GM12878 (cell line): ENCODE data around the gene AHCY. TPM values are rescaled to one million over a fixed set of nuclear protein-coding genes. Genes with fewer than 3 reads are reported as not detected.

ENCODE experiments used
- ATAC-seq: fragments of 200-7000 bp; cut with Tn5 transposase; 3 replicates; pipeline ENCODE4 v1.9.1; 2020; ENCODE audit warnings: mild to moderate bottlenecking, moderate library complexity
- BruUV-seq: library from RNA; stranded (reverse); fragments of 400-500 nt; replicated peaks from 2 replicates; lab custom pipeline; 2021; lab: Mats Ljungman, UMichigan
- CTCF ChIA-PET: fragments of 300-600 bp; sonication (Branson Sonifier 250); formaldehyde crosslinking; extraction: SDS; loops from one replicate; lab custom pipeline; 2021; ENCODE audit warnings: inconsistent platforms; lab: Yijun Ruan, JAX
- POLR2A ChIA-PET: fragments of 350-600 bp; formaldehyde crosslinking; extraction: SDS; loops from one replicate; lab custom pipeline; 2021; ENCODE audit warnings: inconsistent platforms; lab: Charles Lee
- RAD21 ChIA-PET: fragments of 300-600 bp; sonication (Branson Sonifier 250); formaldehyde crosslinking; loops from one replicate; lab custom pipeline; 2023; ENCODE audit warnings: antibody characterized with exemption; ENCODE audit not compliant: unreplicated experiment; lab: Charles Lee
- SMC1A ChIA-PET: fragments of 300-600 bp; sonication (Branson Sonifier 250); formaldehyde crosslinking; loops from one replicate; lab custom pipeline; 2023; ENCODE audit not compliant: unreplicated experiment, uncharacterized antibody; lab: Charles Lee
- DNase-seq: peaks from one replicate; pipeline ENCODE4 v3.0.0-alpha.2; 2011; ENCODE audit warnings: low read depth, low spot score
- FAIRE-seq: peaks from 3 replicates; lab custom pipeline; 2011; peaks lifted over from hg19 to GRCh38; lab: Jason Lieb, UNC
- H2AFZ ChIP-seq: 2 replicates; pipeline ENCODE4 v1.6.0; 2011; ENCODE audit warnings: low read depth, low read length, control low read depth; ENCODE audit not compliant: control insufficient read depth
- H3K27ac ChIP-seq: 2 replicates; pipeline ENCODE4 v1.5.1; 2011; ENCODE audit warnings: control low read depth; ENCODE audit not compliant: control insufficient read depth, insufficient read depth
- H3K27me3 ChIP-seq, 2 experiments: replicated peaks in 1 of 2; 2 replicates each; pipeline versions ENCODE4 v1.6.0 to v1.6.1; 2011; ENCODE audit warnings: low read length in 1 of 2; ENCODE audit not compliant: control insufficient read depth in 2 of 2, insufficient read depth in 2 of 2
- H3K36me3 ChIP-seq, 2 experiments: 2 replicates each; pipeline ENCODE4 v1.5.1; 2011; ENCODE audit warnings: low read length in 1 of 2; ENCODE audit not compliant: control insufficient read depth in 2 of 2, insufficient read depth in 2 of 2
- H3K4me1 ChIP-seq: 2 replicates; pipeline ENCODE4 v1.6.1; 2011; ENCODE audit warnings: mild to moderate bottlenecking, low read length, moderate library complexity, mixed read lengths; ENCODE audit not compliant: control insufficient read depth, insufficient read depth
- H3K4me2 ChIP-seq: 2 replicates; pipeline ENCODE4 v1.6.0; 2011; ENCODE audit warnings: control low read depth; ENCODE audit not compliant: control insufficient read depth, insufficient read depth
- H3K4me3 ChIP-seq: fragments of 200-600 bp; sonication (generic); 2 replicates; pipeline ENCODE4 v1.5.1; 2016
- H3K79me2 ChIP-seq: 2 replicates; pipeline ENCODE4 v1.6.0; 2011; ENCODE audit warnings: low read length; ENCODE audit not compliant: control insufficient read depth, insufficient read depth
- H3K9ac ChIP-seq: 2 replicates; pipeline ENCODE4 v1.8.0; 2011; ENCODE audit warnings: low read length, control low read depth, mixed read lengths; ENCODE audit not compliant: control insufficient read depth, insufficient read depth
- H3K9me3 ChIP-seq: replicated peaks from 3 replicates; pipeline ENCODE4 v1.5.1; 2011; ENCODE audit warnings: mild to moderate bottlenecking, low read length; ENCODE audit not compliant: control insufficient read depth, insufficient read depth
- H4K20me1 ChIP-seq: 2 replicates; pipeline ENCODE4 v1.6.0; 2011; ENCODE audit not compliant: control insufficient read depth, insufficient read depth
- E4F1 ChIP-seq: fragments of 450-650 bp; IDR thresholded peaks from 2 replicates; pipeline ENCODE4 v1.6.1; 2018; ENCODE audit warnings: borderline replicate concordance, mild to moderate bottlenecking; ENCODE audit not compliant: partially characterized antibody
- IRF4 ChIP-seq: IDR thresholded peaks from 2 replicates; pipeline ENCODE4 v1.6.1; 2011; ENCODE audit warnings: low read depth, low read length
- KLF5 ChIP-seq: fragments of 450-650 bp; IDR thresholded peaks from 2 replicates; pipeline ENCODE4 v1.6.1; 2014; ENCODE audit warnings: mild to moderate bottlenecking; ENCODE audit not compliant: partially characterized antibody
- MAX ChIP-seq: IDR thresholded peaks from 2 replicates; pipeline ENCODE4 v1.6.1; 2012; ENCODE audit warnings: low read depth, low read length, improper control_type of control experiment
- MLLT1 ChIP-seq: fragments of 450-650 bp; IDR thresholded peaks from 2 replicates; pipeline ENCODE4 v1.6.1; 2016; ENCODE audit warnings: mild to moderate bottlenecking
- NKRF ChIP-seq: fragments of 450-650 bp; conservative IDR thresholded peaks from 2 replicates; pipeline ENCODE4 v1.6.1; 2017; ENCODE audit warnings: mild to moderate bottlenecking, moderate library complexity
- SIX5 ChIP-seq: IDR thresholded peaks from 2 replicates; pipeline ENCODE4 v1.6.1; 2011; ENCODE audit warnings: mild to moderate bottlenecking, low read depth, low read length, moderate library complexity; ENCODE audit not compliant: severe bottlenecking
- TARDBP ChIP-seq: IDR thresholded peaks from 2 replicates; pipeline ENCODE4 v1.6.1; 2016; ENCODE audit warnings: borderline replicate concordance
- TCF7 ChIP-seq: IDR thresholded peaks from 2 replicates; pipeline ENCODE4 v1.6.1; 2014; ENCODE audit warnings: antibody characterized with exemption, borderline replicate concordance
- USF1 ChIP-seq: IDR thresholded peaks from 2 replicates; pipeline ENCODE4 v1.6.1; 2011; ENCODE audit warnings: borderline replicate concordance, low read depth, mild to moderate bottlenecking, moderate library complexity, mixed read lengths, low read length; ENCODE audit not compliant: insufficient read depth; ENCODE audit errors: extremely low read length
- YBX1 ChIP-seq: fragments of 450-650 bp; IDR thresholded peaks from 2 replicates; pipeline ENCODE4 v1.6.1; 2016; ENCODE audit warnings: antibody characterized with exemption
- ZBTB11 ChIP-seq: fragments of 450-650 bp; formaldehyde crosslinking; IDR thresholded peaks from 2 replicates; pipeline ENCODE4 v1.5.0; 2022; ENCODE audit warnings: mild to moderate bottlenecking, missing genetic modification characterization
- WGBS: methylation state at CpG from one replicate; pipeline ENCODE4 v1.1.6; 2016; ENCODE audit warnings: low lambda C conversion rate; ENCODE audit not compliant: insufficient replicate concordance, insufficient coverage; ENCODE audit errors: missing lambda C conversion rate; 5-methylcytosine and 5-hydroxymethylcytosine counted together
- in situ Hi-C: fragments of 300-500 bp; cut with MboI; formaldehyde crosslinking; loops from 9 replicates; pipeline ENCODE4 v1.14.3; 2018; ENCODE audit warnings: mixed read lengths
- intact Hi-C: fragments of 100-400 bp; cut with micrococcal nuclease; formaldehyde crosslinking; loops from one replicate; pipeline ENCODE4 v1.14.2; 2022; ENCODE audit not compliant: unreplicated experiment
- polyA plus RNA-seq, 11 experiments: library from polyadenylated mRNA; depleted of rRNA in 4 of 11; unstranded in 6 of 11; stranded (reverse) in 5 of 11; fragments of >200 nt; fragmentation: Nextera tagmentation in 4 of 11; fragmentation: Illumina TruSeq in 1 of 11; extraction: Ambion mirVana in 4 of 11; extraction: Trizol in 1 of 11; gene quantifications; 1 replicate in 1 of 11; 2 replicates in 10 of 11; pipeline versions ENCODE4 v1.2.1 to v1.2.3, GENCODE V29; 2011 to 2016; ENCODE audit warnings: inconsistent platforms in 2 of 11, missing spikeins in 2 of 11, low read depth in 1 of 11
- total RNA-seq, 4 experiments: library from RNA; depleted of rRNA in 3 of 4; stranded (reverse); fragments of >200 nt in 3 of 4; fragmentation: Illumina TruSeq in 1 of 4; extraction: Trizol in 1 of 4; gene quantifications; 2 replicates each; pipeline versions ENCODE4 v1.2.1 to v1.2.3, GENCODE V29; 2013 to 2021

Gene AHCY
- total and polyA plus RNA-seq, 10 of the 15 experiments (the other 5 are each of a cell fraction or from before 2014, with no cell fraction given), result 84.9 to 223 (median 181) TPM

- TF ChIP-seq KLF5 (no peak), TCF7 (no peak), ZBTB11 (CRISPR knock-in tag) (no peak), YBX1 (no peak), TARDBP (no peak), MAX (no peak)
- TF ChIP-seq, all 136 proteins: peak for 0
Measured at GRCh38 chr20:34240121-34240520, 63.0 kb downstream of the AHCY start (continued).

- H3K4me3 ChIP-seq, result no peak overlapping the region
- intact Hi-C loops, result no loop called here
- POLR2A ChIA-PET, result no interaction called here
- no peaks in the 10 kb centered on the region for H4K20me1 ChIP-seq
- RAD21 ChIA-PET, result no interaction called here
- no peak for FAIRE-seq
- CTCF ChIA-PET, result no interaction called here
- 71% methylated on average over 2 of the region's 2 CpGs for WGBS
- no peaks in the 10 kb centered on the region for H3K79me2 ChIP-seq
- no peak overlapping the region for H2AFZ ChIP-seq
- in situ Hi-C loops, result no loop called here
- no peak overlapping the region for H3K4me2 ChIP-seq
- no peaks in the 10 kb centered on the region; the same call in 1 of the 3 replicates for H3K9me3 ChIP-seq
- no peak for ATAC-seq
- SMC1A ChIA-PET, result no interaction called here
- H3K36me3 ChIP-seq, result no peaks in the 10 kb centered on the region
- no peak for DNase-seq
- BruUV-seq, result no TSS peak
- no peak overlapping the region for H3K27ac ChIP-seq
- no peaks in the 10 kb centered on the region; a peak in 1 of 4 replicates for H3K27me3 ChIP-seq
- no peaks in the 10 kb centered on the region; the same call in 1 of the 2 replicates for H3K4me1 ChIP-seq
- no peak overlapping the region for H3K9ac ChIP-seq
- TF ChIP-seq IRF4 (no peak), NKRF (no peak), E4F1 (no peak), USF1 (no peak), KLF5 (no peak), MLLT1 (no peak), SIX5 (no peak)
Measured at GRCh38 chr20:34237942-34238341, 65.2 kb downstream of the AHCY start.
